Hepatocyte (in vitro differentiated cells): ENCODE results near the gene GMEB2.

Experiments used
- CTCF ChIP-seq: fragments of 200-600 bp; sonication (generic); IDR thresholded peaks from 2 replicates; pipeline ENCODE4 v1.5.1; 2016; ENCODE audit warnings: antibody characterized with exemption, mild to moderate bottlenecking; ENCODE audit not compliant: poor library complexity
- EZH2phosphoT487 ChIP-seq: fragments of 200-600 bp; sonication (generic); IDR thresholded peaks from one replicate; pipeline ENCODE4 v1.6.1; 2018; ENCODE audit warnings: antibody characterized with exemption, mild to moderate bottlenecking, low read depth, moderate library complexity; ENCODE audit not compliant: unreplicated experiment, severe bottlenecking

DNA sequence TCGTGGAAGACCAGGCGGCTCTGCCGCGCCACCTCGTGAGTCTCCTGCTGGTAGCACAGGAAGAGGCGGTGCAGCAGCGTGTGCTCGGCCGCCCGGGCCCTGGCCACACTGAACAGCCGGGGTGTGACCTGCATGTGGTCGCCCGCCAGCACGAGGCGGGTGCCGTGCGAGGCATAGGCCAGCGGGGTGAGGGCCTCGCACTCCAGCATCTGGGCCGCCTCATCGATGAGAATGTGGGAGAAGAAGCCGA, 59.8 kb downstream of the GMEB2 start:
- TF ChIP-seq CTCF (no peak), EZH2phosphoT487 (no peak)
